Measurements from ENCODE around the gene CDK18.

GRCh38 chr1:205491794-205492193 is 12.7 kb upstream of the CDK18 start:
- no peak for TF ChIP-seq CTCF (IDR thresholded peaks at IDR 0.05)
- no peak for TF ChIP-seq POLR2A (IDR thresholded peaks at IDR 0.05)

All from thyroid gland (tissue), 4 donors.